NCI-H774 (cell line): ENCODE results near the gene KIAA1217.

Experiments used
- DNase-seq: peaks from one replicate; lab custom pipeline; 2025; lab: John Stamatoyannopoulos, UW

KIAA1217 gene

GRCh38 chr10:24502006-24502405 lies 293.1 kb downstream of the KIAA1217 start:
- DNase-seq: no peak

- no peak for DNase-seq
Observed at GRCh38 chr10:24502801-24503460, 294.0 kb downstream of the KIAA1217 start.

- no peak for DNase-seq
Observed at GRCh38 chr10:24503461-24504320, 294.8 kb downstream of the KIAA1217 start.

- no peak for DNase-seq
Observed at GRCh38 chr10:24505759-24506158, 296.8 kb downstream of the KIAA1217 start.

- DNase-seq: no peak
Observed at GRCh38 chr10:24513155-24513554, 304.2 kb downstream of the KIAA1217 start.

GRCh38 chr10:24515481-24515880 lies 306.5 kb downstream of the KIAA1217 start:
- no peak for DNase-seq

GRCh38 chr10:24518411-24518810 lies 309.5 kb downstream of the KIAA1217 start:
- DNase-seq: no peak

GRCh38 chr10:24518981-24519597 lies 310.2 kb downstream of the KIAA1217 start:
- peak; percentile 24 for DNase-seq

- DNase-seq: no peak
Observed at GRCh38 chr10:24519950-24520349, 311.0 kb downstream of the KIAA1217 start.

GRCh38 chr10:24524314-24524713 lies 315.4 kb downstream of the KIAA1217 start:
- no peak for DNase-seq

- no peak for DNase-seq
Observed at GRCh38 chr10:24526085-24526649, 317.2 kb downstream of the KIAA1217 start.

GRCh38 chr10:24528946-24529345 lies 320.0 kb downstream of the KIAA1217 start:
- no peak for DNase-seq

GRCh38 chr10:24531439-24531838 lies 322.5 kb downstream of the KIAA1217 start:
- no peak for DNase-seq

GRCh38 chr10:24533981-24534380 lies 325.0 kb downstream of the KIAA1217 start:
- DNase-seq: no peak

- DNase-seq: no peak
Observed at GRCh38 chr10:24536636-24537035, 327.7 kb downstream of the KIAA1217 start.

GRCh38 chr10:24541239-24541753 lies 332.4 kb downstream of the KIAA1217 start:
- no peak for DNase-seq

- no peak for DNase-seq
Observed at GRCh38 chr10:24542314-24543270, 333.7 kb downstream of the KIAA1217 start.

GRCh38 chr10:24544776-24545175 lies 335.8 kb downstream of the KIAA1217 start:
- no peak for DNase-seq

GRCh38 chr10:24545585-24545984 lies 336.6 kb downstream of the KIAA1217 start:
- no peak for DNase-seq

- DNase-seq: no peak
Observed at GRCh38 chr10:24550680-24551079, 341.7 kb downstream of the KIAA1217 start.

GRCh38 chr10:24551161-24551560 lies 342.2 kb downstream of the KIAA1217 start:
- no peak for DNase-seq
